ENCODE data around the gene LRRN2.

Gene LRRN2

DNA sequence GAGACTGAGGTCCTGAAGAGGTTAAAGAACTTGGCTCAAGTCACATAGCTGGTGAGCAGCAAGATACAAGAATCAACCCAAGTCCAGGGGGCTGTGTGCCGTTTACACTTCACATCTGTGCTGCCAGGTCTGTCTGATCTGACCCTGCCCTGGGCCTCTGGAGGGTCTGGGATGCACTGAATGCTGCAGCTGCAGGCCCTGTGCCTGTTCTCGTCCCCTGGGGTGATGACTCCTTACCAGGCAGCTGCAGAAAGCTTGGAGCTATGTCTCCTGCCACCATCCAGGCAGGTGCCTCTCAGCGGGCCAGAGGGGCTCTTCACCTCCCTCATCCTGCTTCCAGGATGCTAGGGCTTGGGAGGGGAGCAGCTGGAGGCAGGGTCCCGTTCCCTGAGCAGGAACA is 63.5 kb downstream of the LRRN2 start:
- Histone ChIP-seq H3K36me3 (ENCODE audit: control insufficient read depth in 2 of 2, insufficient read depth in 2 of 2, low read length in 2 of 2) (peaks cover 0 to 6% of the 10 kb centered on the region in 2 donors), H3K27ac (ENCODE audit: low read depth in 2 of 2, low read length in 2 of 2) (no peak overlapping the region), H3K9me3 (ENCODE audit: control insufficient read depth in 2 of 2, low read length in 2 of 2) (no peaks in the 10 kb centered on the region), H3K27me3 (ENCODE audit: control insufficient read depth in 2 of 2, insufficient read depth in 2 of 2, low read length in 2 of 2) (no peaks in the 10 kb centered on the region), H3K9ac (ENCODE audit: low read depth in 1 of 2, low read length in 2 of 2) (no peak overlapping the region), H3K4me3 (ENCODE audit: low read length in 2 of 2) (no peak overlapping the region), H3K4me1 (ENCODE audit: control insufficient read depth in 2 of 2, insufficient read depth in 2 of 2, low read length in 2 of 2) (peaks cover 0 to 2% of the 10 kb centered on the region in 2 donors)

DNA sequence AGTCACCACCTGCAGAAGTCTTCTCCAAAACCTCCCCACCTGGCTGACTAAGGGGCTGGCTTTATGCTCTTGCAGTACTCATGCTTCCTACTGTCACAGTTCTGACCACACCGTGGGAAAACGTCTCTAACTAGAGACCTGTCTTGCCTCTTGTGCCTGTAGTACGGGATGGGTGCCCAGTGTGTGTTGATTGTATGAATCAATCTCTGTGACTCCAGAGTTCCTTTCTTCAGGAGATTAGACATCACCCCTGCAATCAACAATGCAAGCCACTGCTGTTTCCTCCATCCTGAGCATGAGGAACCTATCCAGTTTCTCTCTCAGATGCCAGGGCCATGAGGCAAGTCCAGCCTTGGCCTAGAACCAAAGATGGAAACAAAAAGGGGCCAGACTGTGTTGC is 64.1 kb downstream of the LRRN2 start:
- Histone ChIP-seq H3K4me1 (ENCODE audit: control insufficient read depth in 2 of 2, insufficient read depth in 2 of 2, low read length in 2 of 2) (peaks cover 0 to 2% of the 10 kb centered on the region in 2 donors), H3K4me3 (ENCODE audit: low read length in 2 of 2) (no peak overlapping the region), H3K9me3 (ENCODE audit: control insufficient read depth in 2 of 2, low read length in 2 of 2) (no peaks in the 10 kb centered on the region), H3K36me3 (ENCODE audit: control insufficient read depth in 2 of 2, insufficient read depth in 2 of 2, low read length in 2 of 2) (peaks cover 0 to 6% of the 10 kb centered on the region in 2 donors), H3K27ac (ENCODE audit: low read depth in 2 of 2, low read length in 2 of 2) (no peak overlapping the region), H3K9ac (ENCODE audit: low read depth in 1 of 2, low read length in 2 of 2) (no peak overlapping the region), H3K27me3 (ENCODE audit: control insufficient read depth in 2 of 2, insufficient read depth in 2 of 2, low read length in 2 of 2) (no peaks in the 10 kb centered on the region)

DNA sequence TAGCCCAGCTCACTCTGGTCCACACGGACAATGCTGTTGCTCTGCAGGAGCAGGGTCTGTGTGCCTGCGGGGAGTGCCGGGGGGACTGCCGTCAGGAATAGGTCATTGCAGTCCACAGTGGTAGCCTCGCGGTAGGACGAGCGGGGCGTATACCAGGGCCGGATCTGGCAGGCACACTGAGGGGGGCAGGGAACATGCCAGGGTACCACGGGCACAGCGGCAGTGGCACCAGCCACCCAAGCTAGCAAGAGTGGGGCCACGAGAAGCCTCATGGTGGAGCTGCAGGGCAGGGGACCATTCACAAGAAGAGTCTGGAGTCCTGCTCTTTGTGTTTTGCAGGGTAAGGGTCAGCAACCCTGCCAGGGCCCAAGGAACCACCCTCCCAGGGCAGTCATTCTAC is 65.8 kb downstream of the LRRN2 start:
- peaks cover 0 to 2% of the 10 kb centered on the region in 2 donors for H3K4me1 ChIP-seq (ENCODE audit: control insufficient read depth in 2 of 2, insufficient read depth in 2 of 2, low read length in 2 of 2)
- H3K4me3 ChIP-seq (ENCODE audit: low read length in 2 of 2), result no peak overlapping the region
- H3K36me3 ChIP-seq (ENCODE audit: control insufficient read depth in 2 of 2, insufficient read depth in 2 of 2, low read length in 2 of 2), result peaks cover 0 to 8% of the 10 kb centered on the region in 2 donors
- H3K27ac ChIP-seq (ENCODE audit: low read depth in 2 of 2, low read length in 2 of 2), result no peak overlapping the region
- H3K9ac ChIP-seq (ENCODE audit: low read depth in 1 of 2, low read length in 2 of 2), result no peak overlapping the region
- H3K27me3 ChIP-seq (ENCODE audit: control insufficient read depth in 2 of 2, insufficient read depth in 2 of 2, low read length in 2 of 2), result no peaks in the 10 kb centered on the region
- no peaks in the 10 kb centered on the region for H3K9me3 ChIP-seq (ENCODE audit: control insufficient read depth in 2 of 2, low read length in 2 of 2)

DNA sequence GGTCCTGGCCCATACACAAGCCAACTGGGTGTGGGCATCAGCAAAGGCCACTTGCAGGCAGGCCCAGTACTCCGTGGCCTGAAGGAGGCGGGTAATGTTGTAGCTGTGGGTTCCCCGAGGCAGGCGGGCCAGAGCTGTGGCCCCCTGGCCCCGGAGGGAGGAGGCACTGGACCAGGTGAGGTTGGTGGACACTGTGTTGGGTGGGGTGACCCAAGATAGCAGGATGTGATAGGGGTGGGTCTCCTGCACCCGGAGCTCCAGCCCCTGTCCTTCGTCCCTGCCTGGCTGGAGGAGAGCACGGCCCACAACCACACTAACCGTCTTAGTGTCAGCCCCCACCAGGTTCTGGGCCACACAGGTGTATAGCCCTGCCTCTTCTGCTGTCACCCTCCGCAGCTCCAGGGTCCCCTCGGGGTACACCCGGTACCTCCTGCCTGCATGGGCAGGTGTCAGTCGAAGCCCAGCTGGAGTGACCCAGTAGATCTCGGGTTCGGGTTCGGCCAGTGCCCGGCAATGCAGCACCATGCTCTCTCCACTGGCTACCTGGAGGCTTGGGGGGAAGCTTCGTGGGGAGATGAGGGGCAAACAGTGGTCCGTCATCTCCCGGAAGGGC is 67.3 kb downstream of the LRRN2 start:
- Histone ChIP-seq H3K9ac (ENCODE audit: low read depth in 1 of 2, low read length in 2 of 2) (no peak overlapping the region), H3K4me1 (ENCODE audit: control insufficient read depth in 2 of 2, insufficient read depth in 2 of 2, low read length in 2 of 2) (no peaks in the 10 kb centered on the region), H3K27me3 (ENCODE audit: control insufficient read depth in 2 of 2, insufficient read depth in 2 of 2, low read length in 2 of 2) (no peaks in the 10 kb centered on the region), H3K36me3 (ENCODE audit: control insufficient read depth in 2 of 2, insufficient read depth in 2 of 2, low read length in 2 of 2) (peaks cover 0 to 8% of the 10 kb centered on the region in 2 donors), H3K4me3 (ENCODE audit: low read length in 2 of 2) (no peak overlapping the region), H3K9me3 (ENCODE audit: control insufficient read depth in 2 of 2, low read length in 2 of 2) (no peaks in the 10 kb centered on the region), H3K27ac (ENCODE audit: low read depth in 2 of 2, low read length in 2 of 2) (no peak overlapping the region)

DNA sequence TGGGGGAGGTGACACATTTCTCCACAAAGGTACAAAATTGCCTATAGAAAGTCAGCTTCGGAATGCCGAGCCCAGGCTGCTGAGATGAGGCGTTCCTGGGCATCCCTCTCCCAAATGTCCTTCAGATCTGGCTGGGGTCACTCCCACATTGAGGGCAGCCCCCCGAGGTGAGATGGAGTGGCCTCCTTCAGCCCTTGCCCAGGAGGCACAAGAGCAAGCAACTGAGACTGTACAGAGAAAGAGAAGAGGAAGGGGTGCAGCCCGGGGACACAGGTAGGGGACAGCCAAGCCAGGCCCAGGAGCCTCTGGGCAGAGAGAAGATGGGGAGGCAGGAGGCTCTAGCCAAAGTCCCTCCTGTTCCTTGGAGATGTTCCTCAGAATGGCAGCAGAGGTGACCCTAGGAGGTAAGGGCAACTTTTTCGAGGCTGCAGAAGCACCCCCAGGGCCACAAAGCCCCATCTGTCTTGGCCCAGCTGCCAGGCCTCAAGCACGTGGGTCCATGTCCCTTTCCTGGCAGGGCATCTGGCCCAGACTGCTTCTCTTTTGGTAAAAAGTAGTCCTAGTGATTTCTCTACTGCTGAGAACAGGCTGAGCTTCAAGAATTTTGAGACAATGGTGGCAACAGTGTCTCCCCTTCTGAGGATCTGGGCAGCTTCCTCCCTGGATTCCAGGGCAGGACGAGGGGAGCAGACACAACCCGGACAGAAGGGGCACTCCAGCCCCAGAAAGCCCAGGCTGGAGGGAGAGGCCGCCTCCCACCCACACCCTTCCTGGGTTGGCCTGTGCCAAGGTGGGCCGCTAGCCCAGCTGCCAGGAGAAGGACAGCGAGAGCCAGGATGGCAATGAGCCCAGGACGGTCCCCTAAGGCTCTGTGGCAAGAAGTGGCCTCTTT is 68.0 kb downstream of the LRRN2 start:
- Histone ChIP-seq H3K27ac (ENCODE audit: low read depth in 2 of 2, low read length in 2 of 2) (no peak overlapping the region), H3K36me3 (ENCODE audit: control insufficient read depth in 2 of 2, insufficient read depth in 2 of 2, low read length in 2 of 2) (peaks cover 0 to 8% of the 10 kb centered on the region in 2 donors), H3K4me3 (ENCODE audit: low read length in 2 of 2) (no peak overlapping the region), H3K9me3 (ENCODE audit: control insufficient read depth in 2 of 2, low read length in 2 of 2) (no peaks in the 10 kb centered on the region), H3K27me3 (ENCODE audit: control insufficient read depth in 2 of 2, insufficient read depth in 2 of 2, low read length in 2 of 2) (no peaks in the 10 kb centered on the region), H3K4me1 (ENCODE audit: control insufficient read depth in 2 of 2, insufficient read depth in 2 of 2, low read length in 2 of 2) (no peaks in the 10 kb centered on the region), H3K9ac (ENCODE audit: low read depth in 1 of 2, low read length in 2 of 2) (no peak overlapping the region)

DNA sequence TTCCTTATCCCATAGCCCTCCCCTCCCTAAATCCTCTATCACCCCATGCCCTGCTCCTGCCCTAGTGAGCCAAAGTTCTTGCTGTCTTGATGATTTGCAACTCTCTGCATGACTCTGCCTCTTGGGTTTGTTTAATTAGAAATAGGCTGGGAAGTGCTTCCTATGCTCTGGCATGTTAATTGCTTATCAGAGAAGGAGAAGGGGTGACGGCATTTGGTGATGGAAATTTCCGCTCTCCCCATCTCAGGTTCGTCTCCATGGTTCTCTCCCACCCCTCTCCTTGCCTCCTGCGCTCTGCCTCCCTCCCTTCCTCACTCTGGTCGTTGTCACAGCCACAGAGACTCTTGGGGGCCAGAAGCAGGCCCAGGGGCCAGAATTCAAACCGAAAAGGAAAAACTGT is 68.9 kb downstream of the LRRN2 start:
- Histone ChIP-seq H3K4me3 (ENCODE audit: low read length in 2 of 2) (no peak overlapping the region), H3K9me3 (ENCODE audit: control insufficient read depth in 2 of 2, low read length in 2 of 2) (no peaks in the 10 kb centered on the region), H3K27ac (ENCODE audit: low read depth in 2 of 2, low read length in 2 of 2) (no peak overlapping the region), H3K4me1 (ENCODE audit: control insufficient read depth in 2 of 2, insufficient read depth in 2 of 2, low read length in 2 of 2) (no peaks in the 10 kb centered on the region), H3K27me3 (ENCODE audit: control insufficient read depth in 2 of 2, insufficient read depth in 2 of 2, low read length in 2 of 2) (no peaks in the 10 kb centered on the region), H3K9ac (ENCODE audit: low read depth in 1 of 2, low read length in 2 of 2) (no peak overlapping the region), H3K36me3 (ENCODE audit: control insufficient read depth in 2 of 2, insufficient read depth in 2 of 2, low read length in 2 of 2) (peaks cover 0 to 8% of the 10 kb centered on the region in 2 donors)

DNA sequence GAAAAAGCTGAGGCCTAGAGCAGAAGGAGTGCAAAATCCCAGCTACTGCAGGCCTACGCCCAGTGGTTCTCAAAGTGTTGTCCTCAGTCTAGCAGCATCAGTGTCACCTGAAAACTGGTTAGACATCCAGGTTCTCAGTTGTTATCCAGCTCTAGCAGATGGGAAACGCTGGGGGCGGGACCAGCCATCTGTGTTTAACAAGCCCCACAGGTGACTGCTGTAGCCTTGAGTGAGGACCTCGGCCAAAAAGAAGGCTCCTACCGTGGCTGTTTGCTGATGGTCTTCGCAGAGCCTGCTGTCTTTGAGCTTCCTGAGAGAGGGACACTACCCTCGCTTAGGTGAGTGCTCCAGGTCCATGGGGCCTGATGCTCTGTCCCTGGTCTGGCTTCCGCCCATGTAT is 69.7 kb downstream of the LRRN2 start:
- Histone ChIP-seq H3K9ac (ENCODE audit: low read depth in 1 of 2, low read length in 2 of 2) (no peak overlapping the region), H3K27me3 (ENCODE audit: control insufficient read depth in 2 of 2, insufficient read depth in 2 of 2, low read length in 2 of 2) (no peaks in the 10 kb centered on the region), H3K9me3 (ENCODE audit: control insufficient read depth in 2 of 2, low read length in 2 of 2) (no peaks in the 10 kb centered on the region), H3K27ac (ENCODE audit: low read depth in 2 of 2, low read length in 2 of 2) (no peak overlapping the region), H3K4me3 (ENCODE audit: low read length in 2 of 2) (no peak overlapping the region), H3K4me1 (ENCODE audit: control insufficient read depth in 2 of 2, insufficient read depth in 2 of 2, low read length in 2 of 2) (no peaks in the 10 kb centered on the region), H3K36me3 (ENCODE audit: control insufficient read depth in 2 of 2, insufficient read depth in 2 of 2, low read length in 2 of 2) (peaks cover 0 to 8% of the 10 kb centered on the region in 2 donors)

DNA sequence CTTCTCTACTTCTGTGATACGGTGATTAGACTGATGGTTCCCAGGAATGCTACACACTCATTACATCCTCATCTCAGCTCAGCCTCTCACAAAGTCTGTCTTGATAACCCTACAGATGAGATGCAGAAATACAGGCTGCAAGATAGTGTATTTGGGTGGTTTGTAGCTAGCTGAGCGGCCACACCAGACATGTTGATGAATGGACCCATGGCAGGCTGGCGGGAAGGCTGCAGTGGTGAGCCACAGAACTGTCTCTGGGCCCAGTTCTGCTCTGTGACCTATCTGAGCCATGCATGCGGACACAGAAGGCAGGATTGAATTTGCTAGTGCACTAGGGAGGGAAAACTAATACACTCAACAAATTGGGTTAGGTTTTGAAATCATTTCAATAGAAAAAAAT is 71.9 kb downstream of the LRRN2 start:
- Histone ChIP-seq H3K27ac (ENCODE audit: low read depth in 2 of 2, low read length in 2 of 2) (no peak overlapping the region), H3K9ac (ENCODE audit: low read depth in 1 of 2, low read length in 2 of 2) (no peak overlapping the region), H3K4me3 (ENCODE audit: low read length in 2 of 2) (no peak overlapping the region), H3K36me3 (ENCODE audit: control insufficient read depth in 2 of 2, insufficient read depth in 2 of 2, low read length in 2 of 2) (peaks cover 0 to 6% of the 10 kb centered on the region in 2 donors), H3K4me1 (ENCODE audit: control insufficient read depth in 2 of 2, insufficient read depth in 2 of 2, low read length in 2 of 2) (no peaks in the 10 kb centered on the region), H3K9me3 (ENCODE audit: control insufficient read depth in 2 of 2, low read length in 2 of 2) (no peaks in the 10 kb centered on the region), H3K27me3 (ENCODE audit: control insufficient read depth in 2 of 2, insufficient read depth in 2 of 2, low read length in 2 of 2) (no peaks in the 10 kb centered on the region)

DNA sequence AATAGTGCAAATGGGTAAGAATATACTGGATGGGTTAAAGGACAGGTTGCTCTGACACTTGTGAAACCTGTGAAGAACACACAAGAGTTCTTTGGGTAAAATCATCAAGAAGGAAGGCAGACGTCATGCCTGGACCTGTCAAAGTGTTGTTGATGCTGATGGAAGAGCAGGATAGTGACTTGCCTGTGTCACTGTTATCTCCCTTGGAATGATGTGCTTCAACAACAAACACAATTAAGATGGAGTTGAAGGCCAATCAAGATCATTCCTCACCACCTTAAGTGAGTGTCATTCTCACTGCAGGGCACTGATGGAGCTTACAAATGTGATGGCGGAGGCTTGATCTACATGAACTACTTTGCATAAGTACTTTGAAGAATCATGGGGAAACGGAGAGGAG is 73.2 kb downstream of the LRRN2 start:
- H3K4me3 ChIP-seq (ENCODE audit: low read length in 2 of 2), result no peak overlapping the region
- H3K9me3 ChIP-seq (ENCODE audit: control insufficient read depth in 2 of 2, low read length in 2 of 2), result no peaks in the 10 kb centered on the region
- peaks cover 0 to 2% of the 10 kb centered on the region in 2 donors for H3K27me3 ChIP-seq (ENCODE audit: control insufficient read depth in 2 of 2, insufficient read depth in 2 of 2, low read length in 2 of 2)
- peaks cover 0 to 2% of the 10 kb centered on the region in 2 donors for H3K36me3 ChIP-seq (ENCODE audit: control insufficient read depth in 2 of 2, insufficient read depth in 2 of 2, low read length in 2 of 2)
- no peak overlapping the region for H3K27ac ChIP-seq (ENCODE audit: low read depth in 2 of 2, low read length in 2 of 2)
- H3K9ac ChIP-seq (ENCODE audit: low read depth in 1 of 2, low read length in 2 of 2), result no peak overlapping the region
- no peaks in the 10 kb centered on the region for H3K4me1 ChIP-seq (ENCODE audit: control insufficient read depth in 2 of 2, insufficient read depth in 2 of 2, low read length in 2 of 2)

DNA sequence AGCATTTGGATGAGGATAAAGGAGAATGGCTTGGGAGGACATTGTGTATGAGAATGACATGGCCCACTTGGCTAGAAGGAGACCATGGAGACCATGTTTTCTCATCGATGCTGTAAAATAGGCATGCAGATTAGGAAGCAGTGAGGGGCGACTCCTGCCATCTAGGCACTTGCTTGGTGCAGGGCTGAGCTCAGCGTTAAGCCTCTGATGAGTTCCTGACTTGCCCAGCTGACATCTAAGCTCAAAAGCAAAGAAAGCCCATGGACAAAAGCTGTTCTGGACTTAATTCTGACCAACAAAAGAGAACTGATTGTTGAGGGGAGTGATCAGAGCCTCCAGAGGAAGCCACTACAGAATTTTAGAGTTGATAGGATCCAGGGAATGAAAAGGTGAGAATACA is 74.5 kb downstream of the LRRN2 start:
- Histone ChIP-seq H3K27ac (ENCODE audit: low read depth in 2 of 2, low read length in 2 of 2) (no peak overlapping the region), H3K27me3 (ENCODE audit: control insufficient read depth in 2 of 2, insufficient read depth in 2 of 2, low read length in 2 of 2) (peaks cover 0 to 2% of the 10 kb centered on the region in 2 donors), H3K4me3 (ENCODE audit: low read length in 2 of 2) (no peak overlapping the region), H3K9ac (ENCODE audit: low read depth in 1 of 2, low read length in 2 of 2) (no peak overlapping the region), H3K9me3 (ENCODE audit: control insufficient read depth in 2 of 2, low read length in 2 of 2) (no peaks in the 10 kb centered on the region), H3K36me3 (ENCODE audit: control insufficient read depth in 2 of 2, insufficient read depth in 2 of 2, low read length in 2 of 2) (peaks cover 0 to 2% of the 10 kb centered on the region in 2 donors), H3K4me1 (ENCODE audit: control insufficient read depth in 2 of 2, insufficient read depth in 2 of 2, low read length in 2 of 2) (no peaks in the 10 kb centered on the region)
